SK-N-SH (cell line): ENCODE results near the gene DARS2. TPM values are rescaled to one million over a fixed set of nuclear protein-coding genes. Genes with fewer than 3 reads are reported as not detected.
A peak's percentile ranks its signal among the peaks of the same experiment; 100 is the strongest.

Experiments
- CTCF ChIA-PET: fragments of 300-600, 350-600 bp; formaldehyde crosslinking; extraction: SDS; loops from one replicate; lab custom pipeline; 2021; lab: Yijun Ruan, JAX
- POLR2A ChIA-PET: fragments of 350-600 bp; sonication (Branson Sonifier 250); formaldehyde crosslinking; extraction: SDS; loops from one replicate; lab custom pipeline; 2020; ENCODE audit warnings: antibody characterized with exemption, inconsistent platforms; lab: Yijun Ruan, JAX
- DNase-seq: peaks from one replicate; pipeline ENCODE4 v3.0.0; 2012
- H2AFZ ChIP-seq: fragments of 200-600 bp; sonication (generic); 2 replicates; pipeline ENCODE4 v1.8.1; 2016; ENCODE audit warnings: antibody characterized with exemption, mild to moderate bottlenecking, low read depth
- H3F3A ChIP-seq: fragments of 200-600 bp; sonication (generic); replicated peaks from 2 replicates; pipeline ENCODE3; 2016; ENCODE audit warnings: antibody characterized with exemption, mild to moderate bottlenecking; ENCODE audit not compliant: insufficient read depth
- H3K27ac ChIP-seq, 2 experiments: fragments of 200-500 bp in 1 of 2; fragments of 200-600 bp in 1 of 2; sonication (Bioruptor generic) in 1 of 2; sonication (generic), shearing (Covaris generic) in 1 of 2; 2 replicates each; pipeline versions ENCODE4 v1.5.1 to v1.6.1; 2014 to 2016; ENCODE audit warnings: low read depth in 2 of 2, inconsistent platforms in 1 of 2, low read length in 1 of 2, mild to moderate bottlenecking in 1 of 2, mixed read lengths in 1 of 2
- H3K27me3 ChIP-seq: fragments of 200-600 bp; sonication (generic), shearing (Covaris generic); 2 replicates; pipeline ENCODE4 v1.6.1; 2016; ENCODE audit warnings: mixed run types; ENCODE audit not compliant: insufficient read depth
- H3K36me3 ChIP-seq, 2 experiments: fragments of 200-500 bp in 1 of 2; fragments of 200-600 bp in 1 of 2; sonication (Bioruptor generic) in 1 of 2; sonication (generic) in 1 of 2; replicated peaks in 1 of 2; 2 replicates each; pipeline versions ENCODE3 to v1.5.1; 2014 to 2016; ENCODE audit warnings: low read length in 1 of 2, mild to moderate bottlenecking in 1 of 2; ENCODE audit not compliant: insufficient read depth in 2 of 2, control insufficient read depth in 1 of 2
- H3K4me1 ChIP-seq, 2 experiments: fragments of 200-500 bp in 1 of 2; fragments of 200-600 bp in 1 of 2; sonication (Bioruptor generic) in 1 of 2; sonication (generic), shearing (Covaris generic) in 1 of 2; 2 replicates each; pipeline versions ENCODE4 v1.5.1 to v1.6.1; 2014 to 2016; ENCODE audit warnings: low read depth in 1 of 2, low read length in 1 of 2, mixed run types in 1 of 2; ENCODE audit not compliant: insufficient read depth in 2 of 2, control insufficient read depth in 1 of 2
- H3K4me2 ChIP-seq: fragments of 200-600 bp; sonication (generic), shearing (Covaris generic); 2 replicates; pipeline ENCODE4 v1.6.1; 2017; ENCODE audit warnings: mixed run types
- H3K4me3 ChIP-seq, 2 experiments: fragments of 200-500 bp in 1 of 2; fragments of 200-600 bp in 1 of 2; sonication (Bioruptor generic) in 1 of 2; sonication (generic), shearing (Covaris generic) in 1 of 2; 2 replicates each; pipeline versions ENCODE4 v1.5.1 to v1.8.1; 2014 to 2016; ENCODE audit warnings: low read depth in 2 of 2, inconsistent platforms in 1 of 2, low read length in 1 of 2, mild to moderate bottlenecking in 1 of 2, mixed read lengths in 1 of 2, moderate library complexity in 1 of 2
- H3K79me2 ChIP-seq: fragments of 200-600 bp; sonication (generic); 2 replicates; pipeline ENCODE4 v1.8.1; 2017; ENCODE audit warnings: mild to moderate bottlenecking; ENCODE audit not compliant: insufficient read depth
- H3K9ac ChIP-seq: fragments of 200-600 bp; sonication (generic); 2 replicates; pipeline ENCODE4 v1.6.1; 2017; ENCODE audit warnings: mixed run types
- H3K9me2 ChIP-seq: fragments of 200-600 bp; sonication (generic); 2 replicates; pipeline ENCODE4 v1.6.1; 2017; ENCODE audit warnings: mixed run types
- H3K9me3 ChIP-seq: fragments of 200-600 bp; sonication (generic); 2 replicates; pipeline ENCODE4 v1.6.1; 2017; ENCODE audit warnings: mixed run types, mild to moderate bottlenecking, moderate library complexity
- H4K20me1 ChIP-seq: fragments of 200-600 bp; sonication (generic); 2 replicates; pipeline ENCODE4 v1.6.1; 2017; ENCODE audit warnings: mild to moderate bottlenecking, mixed run types; ENCODE audit not compliant: insufficient read depth
- CHD2 ChIP-seq: fragments of 150-350 bp; IDR thresholded peaks from 2 replicates; pipeline ENCODE4 v1.6.1; 2018; ENCODE audit warnings: low read length; ENCODE audit not compliant: partially characterized antibody
- ELF1 ChIP-seq: IDR thresholded peaks from 2 replicates; pipeline ENCODE4 v1.4.0; 2012
- EP300 ChIP-seq, 2 experiments: IDR thresholded peaks; 2 replicates each; pipeline versions ENCODE4 v1.4.0 to v1.6.1; 2012; ENCODE audit warnings: borderline replicate concordance in 1 of 2, low read depth in 1 of 2, low read length in 1 of 2
- EZH2phosphoT487 ChIP-seq: fragments of 200-600 bp; sonication (generic); IDR thresholded peaks from 2 replicates; pipeline ENCODE4 v1.6.1; 2017; ENCODE audit warnings: low read depth, mixed run types, mild to moderate bottlenecking, antibody characterized with exemption, moderate library complexity, borderline replicate concordance
- FOSL2 ChIP-seq: IDR thresholded peaks from 2 replicates; pipeline ENCODE4 v1.4.0; 2012; ENCODE audit warnings: low read depth, mild to moderate bottlenecking, moderate library complexity, borderline replicate concordance
- FOXJ3 ChIP-seq: sonication (generic); formaldehyde crosslinking; IDR thresholded peaks from 2 replicates; pipeline ENCODE4 v1.5.1; 2020; ENCODE audit warnings: mild to moderate bottlenecking, missing genetic modification reagents
- FOXM1 ChIP-seq: IDR thresholded peaks from 2 replicates; pipeline ENCODE4 v1.4.0; 2012; ENCODE audit warnings: low read depth, mild to moderate bottlenecking
- MEF2A ChIP-seq: IDR thresholded peaks from 2 replicates; pipeline ENCODE4 v1.4.0; 2012; ENCODE audit warnings: low read depth, borderline replicate concordance
- MXI1 ChIP-seq: IDR thresholded peaks from 2 replicates; pipeline ENCODE4 v1.6.1; 2012; ENCODE audit warnings: mild to moderate bottlenecking, low read depth, low read length, improper control_type of control experiment
- NFIC ChIP-seq: IDR thresholded peaks from 2 replicates; pipeline ENCODE4 v1.4.0; 2012; ENCODE audit warnings: borderline replicate concordance
- NRF1 ChIP-seq: IDR thresholded peaks from 2 replicates; pipeline ENCODE4 v1.6.1; 2012; ENCODE audit warnings: low read depth, mild to moderate bottlenecking, low read length
- RAD21 ChIP-seq: IDR thresholded peaks from 2 replicates; pipeline ENCODE4 v1.6.1; 2012; ENCODE audit warnings: mild to moderate bottlenecking, low read length
- RCOR1 ChIP-seq: fragments of 150-350 bp; IDR thresholded peaks from 2 replicates; pipeline ENCODE4 v1.6.1; 2017; ENCODE audit warnings: antibody characterized with exemption, low read length
- RXRA ChIP-seq: IDR thresholded peaks from 2 replicates; pipeline ENCODE4 v1.4.0; 2012; ENCODE audit warnings: low read depth, mild to moderate bottlenecking, borderline replicate concordance
- SIN3A ChIP-seq: IDR thresholded peaks from 2 replicates; pipeline ENCODE4 v1.6.1; 2012; ENCODE audit warnings: low read depth, mild to moderate bottlenecking, low read length, moderate library complexity, borderline replicate concordance
- TAF1 ChIP-seq: IDR thresholded peaks from 2 replicates; pipeline ENCODE4 v1.6.1; 2012; ENCODE audit warnings: low read depth, mild to moderate bottlenecking, low read length, moderate library complexity, borderline replicate concordance
- TCF12 ChIP-seq: IDR thresholded peaks from 2 replicates; pipeline ENCODE4 v1.4.0; 2012
- YY1 ChIP-seq: IDR thresholded peaks from 2 replicates; pipeline ENCODE4 v1.4.0; 2012; ENCODE audit warnings: low read depth, mild to moderate bottlenecking
- WGBS: methylation state at CpG from one replicate; pipeline ENCODE4 v1.1.6; 2017; ENCODE audit warnings: low lambda C conversion rate; 5-methylcytosine and 5-hydroxymethylcytosine counted together
- polyA plus RNA-seq, 3 experiments: library from polyadenylated mRNA; depleted of rRNA; stranded (reverse); fragments of >200 nt; gene quantifications; 2 replicates each; pipeline ENCODE4 v1.2.3, GENCODE V29; 2012
- TF ChIP-seq, protein P1 (sequence below): IDR thresholded peaks from 2 replicates; pipeline ENCODE4 v1.4.0; 2012; ENCODE audit warnings: low read depth
- TF ChIP-seq, protein P2 (sequence below): fragments of 150-350 bp; IDR thresholded peaks from 2 replicates; pipeline ENCODE4 v1.6.1; 2016; ENCODE audit warnings: mild to moderate bottlenecking, low read depth, low read length
- TF ChIP-seq, protein P3 (sequence below): fragments of 200-600 bp; sonication (generic); IDR thresholded peaks from 2 replicates; pipeline ENCODE4 v1.6.1; 2017; ENCODE audit warnings: antibody characterized with exemption, mild to moderate bottlenecking, moderate library complexity
- TF ChIP-seq, protein P4 (sequence below): IDR thresholded peaks from 2 replicates; pipeline ENCODE4 v1.4.0; 2012; ENCODE audit warnings: low read depth, borderline replicate concordance
- TF ChIP-seq, protein P5 (sequence below): fragments of 150-350 bp; IDR thresholded peaks from 2 replicates; pipeline ENCODE4 v1.6.1; 2017; ENCODE audit warnings: antibody characterized with exemption, low read length, low read depth, borderline replicate concordance
- TF ChIP-seq, protein P6 (sequence below): IDR thresholded peaks from 2 replicates; pipeline ENCODE4 v1.6.1; 2012; ENCODE audit warnings: mild to moderate bottlenecking, low read depth, low read length, moderate library complexity

Gene DARS2
- polyA plus RNA-seq, 1 of the 3 experiments (the other 2 are of a cell fraction): 17.1 TPM

DNA sequence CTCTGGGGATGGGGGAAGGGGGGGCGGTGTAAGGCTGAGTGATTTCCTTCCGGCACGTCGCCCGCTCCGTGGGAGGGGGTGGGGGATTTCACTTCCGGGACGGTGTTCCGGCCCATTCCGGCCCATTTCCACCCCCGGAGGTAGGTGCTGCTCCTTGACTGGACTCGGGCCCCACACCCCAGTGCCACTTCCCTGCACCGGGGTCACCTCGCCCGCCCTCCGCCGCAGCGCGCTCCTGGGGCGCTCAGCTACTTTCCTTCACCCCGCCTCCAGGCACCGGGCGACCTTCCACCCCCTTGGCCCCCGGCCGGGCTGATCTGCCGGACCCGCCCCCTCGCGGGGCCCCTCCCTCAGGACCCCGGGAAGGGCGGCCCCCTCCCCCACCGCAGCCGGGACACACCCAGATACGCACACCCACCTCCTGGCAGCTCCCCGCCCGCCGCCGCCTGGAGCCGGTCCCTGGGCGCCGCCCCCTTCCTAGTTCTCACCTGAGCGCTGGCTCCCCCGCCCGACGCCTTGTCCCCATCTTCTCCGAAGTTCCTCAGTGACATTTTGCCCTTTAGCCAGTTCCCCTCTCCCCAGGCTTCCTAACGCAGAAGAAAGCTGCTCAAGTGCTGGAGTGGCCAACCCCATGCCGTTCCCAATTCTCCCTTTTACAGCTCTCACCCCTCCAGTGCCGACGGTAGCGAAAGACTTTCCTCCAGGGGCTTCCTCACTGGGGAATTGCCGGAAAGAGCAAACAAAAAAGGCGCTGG is 44.0 kb downstream of the DARS2 start, which contains the start of gene ZBTB37:
TSS of gene ZBTB37 (plus strand) at position 115 of the 755 bp plus-strand sequence. CDS start 1,846 bp downstream, outside the sequence.
- DNase-seq: peak; percentile 92
- peaks cover 54 to 60% of the 10 kb centered on the region in 2 experiments for H3K36me3 ChIP-seq
- CTCF ChIA-PET: interaction anchor here (1.0 to 1.6 kb wide), 2 partner anchors 154 to 437 kb away, joined by 3 to 4 read pairs; partner anchors contain the start of gene RC3H1
- H3F3A ChIP-seq: peaks cover 55% of the 10 kb centered on the region
- 2% methylated on average over 36 of the region's 53 CpGs for WGBS
- H3K4me2 ChIP-seq: peak within 1 kb of the TSS; percentile 79
- POLR2A ChIA-PET: interaction anchor here (0.6 to 2.5 kb wide), 23 partner anchors 8 to 390 kb away, joined by 3 to 14 read pairs (median 3); partner anchors contain the start of genes CENPL, DARS2, KLHL20 and RC3H1
- H2AFZ ChIP-seq: peak within 1 kb of the TSS; percentile 67
- no peaks in the 10 kb centered on the region for H3K9me2 ChIP-seq
- H4K20me1 ChIP-seq: peaks cover 38% of the 10 kb centered on the region
- H3K4me1 ChIP-seq: peaks cover 11 to 38% of the 10 kb centered on the region in 2 experiments; a peak in 3 of 4 replicates
- H3K27ac ChIP-seq: peak within 1 kb of the TSS; percentile 74 to 97
- peak within 1 kb of the TSS; percentile 79 for H3K9ac ChIP-seq
- no peaks in the 10 kb centered on the region for H3K9me3 ChIP-seq
- H3K79me2 ChIP-seq: peaks cover 47% of the 10 kb centered on the region
- H3K27me3 ChIP-seq: no peaks in the 10 kb centered on the region
- H3K4me3 ChIP-seq: peak within 1 kb of the TSS; percentile 82 to 90
- TF ChIP-seq EZH2phosphoT487 (no peak), RXRA (no peak), TCF12 (peak; percentile 30; the same call in 1 of the 2 replicates), RAD21 (no peak), TAF1 (no peak), CHD2 (peak; percentile 84), MEF2A (no peak), NRF1 (no peak), EP300 (IDR thresholded peaks at IDR 0.05; ENCODE audit: borderline replicate concordance in 1 of 2, low read depth in 1 of 2, low read length in 1 of 2) (peak in 1 of 2 experiments; percentile 15; a peak in 1 of 4 replicates), SIN3A (no peak), MXI1 (peak; percentile 28; the same call in 1 of the 2 replicates), ELF1 (peak; percentile 72), RCOR1 (no peak), FOXM1 (no peak), FOXJ3 (no peak), NFIC (no peak), FOSL2 (no peak), YY1 (no peak; the same call in 1 of the 2 replicates)
- TF ChIP-seq, protein P1, sequence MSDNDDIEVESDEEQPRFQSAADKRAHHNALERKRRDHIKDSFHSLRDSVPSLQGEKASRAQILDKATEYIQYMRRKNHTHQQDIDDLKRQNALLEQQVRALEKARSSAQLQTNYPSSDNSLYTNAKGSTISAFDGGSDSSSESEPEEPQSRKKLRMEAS: no peak; the same call in 1 of the 2 replicates
- TF ChIP-seq, protein P2, sequence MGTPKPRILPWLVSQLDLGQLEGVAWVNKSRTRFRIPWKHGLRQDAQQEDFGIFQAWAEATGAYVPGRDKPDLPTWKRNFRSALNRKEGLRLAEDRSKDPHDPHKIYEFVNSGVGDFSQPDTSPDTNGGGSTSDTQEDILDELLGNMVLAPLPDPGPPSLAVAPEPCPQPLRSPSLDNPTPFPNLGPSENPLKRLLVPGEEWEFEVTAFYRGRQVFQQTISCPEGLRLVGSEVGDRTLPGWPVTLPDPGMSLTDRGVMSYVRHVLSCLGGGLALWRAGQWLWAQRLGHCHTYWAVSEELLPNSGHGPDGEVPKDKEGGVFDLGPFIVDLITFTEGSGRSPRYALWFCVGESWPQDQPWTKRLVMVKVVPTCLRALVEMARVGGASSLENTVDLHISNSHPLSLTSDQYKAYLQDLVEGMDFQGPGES: no peak
- TF ChIP-seq, protein P3, sequence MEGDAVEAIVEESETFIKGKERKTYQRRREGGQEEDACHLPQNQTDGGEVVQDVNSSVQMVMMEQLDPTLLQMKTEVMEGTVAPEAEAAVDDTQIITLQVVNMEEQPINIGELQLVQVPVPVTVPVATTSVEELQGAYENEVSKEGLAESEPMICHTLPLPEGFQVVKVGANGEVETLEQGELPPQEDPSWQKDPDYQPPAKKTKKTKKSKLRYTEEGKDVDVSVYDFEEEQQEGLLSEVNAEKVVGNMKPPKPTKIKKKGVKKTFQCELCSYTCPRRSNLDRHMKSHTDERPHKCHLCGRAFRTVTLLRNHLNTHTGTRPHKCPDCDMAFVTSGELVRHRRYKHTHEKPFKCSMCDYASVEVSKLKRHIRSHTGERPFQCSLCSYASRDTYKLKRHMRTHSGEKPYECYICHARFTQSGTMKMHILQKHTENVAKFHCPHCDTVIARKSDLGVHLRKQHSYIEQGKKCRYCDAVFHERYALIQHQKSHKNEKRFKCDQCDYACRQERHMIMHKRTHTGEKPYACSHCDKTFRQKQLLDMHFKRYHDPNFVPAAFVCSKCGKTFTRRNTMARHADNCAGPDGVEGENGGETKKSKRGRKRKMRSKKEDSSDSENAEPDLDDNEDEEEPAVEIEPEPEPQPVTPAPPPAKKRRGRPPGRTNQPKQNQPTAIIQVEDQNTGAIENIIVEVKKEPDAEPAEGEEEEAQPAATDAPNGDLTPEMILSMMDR: no peak
- TF ChIP-seq, protein P4, sequence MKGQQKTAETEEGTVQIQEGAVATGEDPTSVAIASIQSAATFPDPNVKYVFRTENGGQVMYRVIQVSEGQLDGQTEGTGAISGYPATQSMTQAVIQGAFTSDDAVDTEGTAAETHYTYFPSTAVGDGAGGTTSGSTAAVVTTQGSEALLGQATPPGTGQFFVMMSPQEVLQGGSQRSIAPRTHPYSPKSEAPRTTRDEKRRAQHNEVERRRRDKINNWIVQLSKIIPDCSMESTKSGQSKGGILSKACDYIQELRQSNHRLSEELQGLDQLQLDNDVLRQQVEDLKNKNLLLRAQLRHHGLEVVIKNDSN: no peak
- TF ChIP-seq, protein P5, sequence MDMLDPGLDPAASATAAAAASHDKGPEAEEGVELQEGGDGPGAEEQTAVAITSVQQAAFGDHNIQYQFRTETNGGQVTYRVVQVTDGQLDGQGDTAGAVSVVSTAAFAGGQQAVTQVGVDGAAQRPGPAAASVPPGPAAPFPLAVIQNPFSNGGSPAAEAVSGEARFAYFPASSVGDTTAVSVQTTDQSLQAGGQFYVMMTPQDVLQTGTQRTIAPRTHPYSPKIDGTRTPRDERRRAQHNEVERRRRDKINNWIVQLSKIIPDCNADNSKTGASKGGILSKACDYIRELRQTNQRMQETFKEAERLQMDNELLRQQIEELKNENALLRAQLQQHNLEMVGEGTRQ: no peak
- TF ChIP-seq, protein P6, sequence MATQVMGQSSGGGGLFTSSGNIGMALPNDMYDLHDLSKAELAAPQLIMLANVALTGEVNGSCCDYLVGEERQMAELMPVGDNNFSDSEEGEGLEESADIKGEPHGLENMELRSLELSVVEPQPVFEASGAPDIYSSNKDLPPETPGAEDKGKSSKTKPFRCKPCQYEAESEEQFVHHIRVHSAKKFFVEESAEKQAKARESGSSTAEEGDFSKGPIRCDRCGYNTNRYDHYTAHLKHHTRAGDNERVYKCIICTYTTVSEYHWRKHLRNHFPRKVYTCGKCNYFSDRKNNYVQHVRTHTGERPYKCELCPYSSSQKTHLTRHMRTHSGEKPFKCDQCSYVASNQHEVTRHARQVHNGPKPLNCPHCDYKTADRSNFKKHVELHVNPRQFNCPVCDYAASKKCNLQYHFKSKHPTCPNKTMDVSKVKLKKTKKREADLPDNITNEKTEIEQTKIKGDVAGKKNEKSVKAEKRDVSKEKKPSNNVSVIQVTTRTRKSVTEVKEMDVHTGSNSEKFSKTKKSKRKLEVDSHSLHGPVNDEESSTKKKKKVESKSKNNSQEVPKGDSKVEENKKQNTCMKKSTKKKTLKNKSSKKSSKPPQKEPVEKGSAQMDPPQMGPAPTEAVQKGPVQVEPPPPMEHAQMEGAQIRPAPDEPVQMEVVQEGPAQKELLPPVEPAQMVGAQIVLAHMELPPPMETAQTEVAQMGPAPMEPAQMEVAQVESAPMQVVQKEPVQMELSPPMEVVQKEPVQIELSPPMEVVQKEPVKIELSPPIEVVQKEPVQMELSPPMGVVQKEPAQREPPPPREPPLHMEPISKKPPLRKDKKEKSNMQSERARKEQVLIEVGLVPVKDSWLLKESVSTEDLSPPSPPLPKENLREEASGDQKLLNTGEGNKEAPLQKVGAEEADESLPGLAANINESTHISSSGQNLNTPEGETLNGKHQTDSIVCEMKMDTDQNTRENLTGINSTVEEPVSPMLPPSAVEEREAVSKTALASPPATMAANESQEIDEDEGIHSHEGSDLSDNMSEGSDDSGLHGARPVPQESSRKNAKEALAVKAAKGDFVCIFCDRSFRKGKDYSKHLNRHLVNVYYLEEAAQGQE: peak; percentile 53
